ENCODE data around the gene PDE4C.

DNA sequence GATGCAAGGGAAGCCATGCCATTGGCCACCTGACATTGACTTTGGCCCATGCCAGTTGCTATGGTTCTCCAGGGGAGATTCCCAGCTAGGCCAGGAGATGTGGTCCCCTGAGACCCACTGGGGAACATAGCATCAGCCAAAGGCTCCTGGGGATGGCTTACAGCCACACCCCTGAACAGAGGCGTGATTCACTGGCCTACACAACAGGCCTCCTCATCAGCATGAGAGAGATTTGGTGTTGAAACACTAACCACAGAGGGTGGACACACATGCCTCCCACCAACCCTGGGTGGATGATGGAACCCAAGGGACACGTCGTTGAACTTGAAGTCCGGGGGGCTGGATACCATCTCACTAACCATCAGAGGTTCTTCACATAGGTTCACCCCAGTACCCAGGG is 33.7 kb upstream of the PDE4C start:
- TF ChIP-seq OSR2 (tag by site-specific recombination; IDR thresholded peaks at IDR 0.05) = no peak
- TF ChIP-seq CTCF (tag by site-specific recombination; IDR thresholded peaks at IDR 0.05) = no peak
- TF ChIP-seq YY1 (tag by site-specific recombination; IDR thresholded peaks at IDR 0.05) = no peak
- no peak for TF ChIP-seq ELK4 (IDR thresholded peaks at IDR 0.05; ENCODE audit: borderline replicate concordance, low read depth, low read length)
- no peak for TF ChIP-seq ZBTB17 (tag by site-specific recombination; IDR thresholded peaks at IDR 0.05)
- no peak for TF ChIP-seq ZNF341 (tag by site-specific recombination; IDR thresholded peaks at IDR 0.05; ENCODE audit: low read depth)

All from HEK293 (cell line).